Measurements from ENCODE around the gene CZIB.
"Not testable (repeated sequence)": the region's sequence is repeated elsewhere in the genome, so short reads cannot be mapped to it uniquely, and the experiment has no call there.

The CZIB gene

GRCh38 chr1:53186533-53186932, 33.9 kb downstream of the CZIB start:
- H3K27me3 ChIP-seq = no peaks in the 10 kb centered on the region
- no peak for TF ChIP-seq CTCF (IDR thresholded peaks at IDR 0.05)
- H3K4me1 ChIP-seq = peaks cover 0 to 8% (median 4%) of the 10 kb centered on the region in 4 donors
- no peaks in the 10 kb centered on the region for H3K9me3 ChIP-seq
- no peak overlapping the region for H3K4me3 ChIP-seq
- intact Hi-C loops (cut with DNase I; ENCODE audit: low total_unique reads) = loop anchor here (10.0 kb wide), 1 partner anchor 462 kb away; the partner anchor contains the start of gene ZYG11B
- DNase-seq = no peak
- no peak overlapping the region for H3K27ac ChIP-seq
- no peaks in the 10 kb centered on the region for H3K36me3 ChIP-seq

- peak in 1 of 2 experiments; percentile 3 for TF ChIP-seq CTCF (IDR thresholded peaks at IDR 0.05)
- not testable (repeated sequence) for H3K36me3 ChIP-seq, H3K27ac ChIP-seq, H3K27me3 ChIP-seq, H3K9me3 ChIP-seq, H3K4me3 ChIP-seq, DNase-seq, H3K4me1 ChIP-seq
- intact Hi-C loops (cut with DNase I; ENCODE audit: low total_unique reads) = loop anchor here (10.0 kb wide), 1 partner anchor 461 kb away; the partner anchor contains the start of gene ZYG11B
These were observed 34.5 kb downstream of the CZIB start for GRCh38 chr1:53185955-53186297.

DNA sequence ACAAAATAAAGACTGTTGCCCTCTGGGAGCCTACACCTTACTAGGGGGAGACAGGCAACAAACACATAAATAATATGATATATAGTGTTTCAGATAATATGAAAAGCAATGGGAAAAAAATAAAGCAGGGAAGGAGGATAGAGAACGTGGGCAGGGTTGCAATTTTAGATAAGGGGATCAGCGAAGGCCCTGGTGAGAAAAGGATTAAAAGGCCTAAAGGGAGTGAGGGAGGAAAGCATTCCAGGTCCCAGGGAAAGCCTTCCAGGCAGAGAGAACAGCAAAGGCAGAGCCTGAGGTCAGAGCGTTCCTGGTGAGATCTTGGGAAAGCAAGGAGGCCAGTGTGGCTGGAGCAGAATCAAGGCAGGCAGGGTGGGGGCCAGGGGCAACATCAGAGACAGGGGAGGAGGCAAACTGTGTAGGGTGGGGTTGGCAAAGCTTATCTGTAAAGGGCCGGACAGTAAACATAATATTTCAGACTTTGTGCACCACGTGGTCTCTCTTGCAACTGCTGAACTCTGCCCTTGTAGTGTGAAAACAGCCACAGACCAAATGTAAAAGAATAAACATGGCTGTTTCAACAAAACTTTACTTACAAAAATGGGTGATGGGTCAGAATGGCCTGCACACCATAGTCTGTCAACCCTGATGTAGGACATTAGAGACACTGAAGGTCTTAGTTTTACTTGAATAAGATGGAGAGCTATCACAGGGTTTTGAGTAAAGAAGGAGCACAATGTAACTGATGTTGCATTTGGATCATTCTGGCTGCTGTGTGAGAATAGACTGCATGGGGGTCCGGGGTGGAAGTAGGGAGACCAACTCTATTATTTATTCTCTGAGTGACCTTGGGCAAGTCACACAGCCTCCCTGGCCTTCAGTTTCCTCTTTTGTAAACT, 37.1 kb downstream of the CZIB start:
- no peak for TF ChIP-seq CTCF (IDR thresholded peaks at IDR 0.05)
- no peaks in the 10 kb centered on the region for H3K36me3 ChIP-seq
- H3K9me3 ChIP-seq = no peaks in the 10 kb centered on the region
- no peak overlapping the region for H3K27ac ChIP-seq
- H3K27me3 ChIP-seq = no peaks in the 10 kb centered on the region
- peaks cover 0 to 8% (median 4%) of the 10 kb centered on the region in 4 donors for H3K4me1 ChIP-seq
- H3K4me3 ChIP-seq = no peak overlapping the region
- peak in 1 of 2 donors; percentile 39 for DNase-seq
- intact Hi-C loops (cut with DNase I; ENCODE audit: low total_unique reads) = loop anchor here (10.0 kb wide), 1 partner anchor 459 kb away; the partner anchor contains the start of gene ZYG11B

GRCh38 chr1:53182716-53183094, 37.7 kb downstream of the CZIB start:
- peaks cover 0 to 8% (median 4%) of the 10 kb centered on the region in 4 donors for H3K4me1 ChIP-seq
- no peak overlapping the region for H3K27ac ChIP-seq
- no peaks in the 10 kb centered on the region for H3K9me3 ChIP-seq
- no peak overlapping the region for H3K4me3 ChIP-seq
- intact Hi-C loops (cut with DNase I; ENCODE audit: low total_unique reads) = loop anchor here (10.0 kb wide), 1 partner anchor 458 kb away; the partner anchor contains the start of gene ZYG11B
- DNase-seq = no peak
- no peak for TF ChIP-seq CTCF (IDR thresholded peaks at IDR 0.05)
- no peaks in the 10 kb centered on the region for H3K36me3 ChIP-seq
- H3K27me3 ChIP-seq = no peaks in the 10 kb centered on the region

DNA sequence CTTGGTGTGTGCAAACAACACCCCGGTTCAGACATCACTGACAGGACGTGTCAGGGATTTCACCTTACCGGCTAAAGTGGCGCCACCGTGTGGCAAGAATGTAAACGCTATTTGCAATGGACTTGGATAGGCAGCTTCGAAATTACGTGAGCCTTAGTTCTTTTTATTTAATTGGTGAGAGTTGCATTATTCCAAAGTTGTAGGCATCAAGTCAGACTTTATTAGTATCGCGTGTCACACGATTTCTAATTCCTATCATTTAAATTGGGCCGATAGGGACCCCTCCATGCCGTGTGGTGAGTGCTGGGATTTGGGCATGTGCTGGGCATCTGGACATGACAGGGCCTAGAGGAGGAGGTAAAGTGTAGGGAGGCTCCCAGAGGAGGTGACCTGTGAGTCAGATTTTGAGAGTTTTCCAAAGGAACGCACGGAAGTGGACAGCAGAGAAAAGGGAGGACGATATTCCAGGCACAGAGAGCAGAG, 38.3 kb downstream of the CZIB start:
- Histone ChIP-seq H3K9me3 (no peaks in the 10 kb centered on the region), H3K36me3 (no peaks in the 10 kb centered on the region), H3K27ac (no peak overlapping the region), H3K4me1 (peaks cover 0 to 12% (median 4%) of the 10 kb centered on the region in 4 donors), H3K27me3 (no peaks in the 10 kb centered on the region), H3K4me3 (no peak overlapping the region)
- intact Hi-C loops (cut with DNase I; ENCODE audit: low total_unique reads) = loop anchor here (10.0 kb wide), 1 partner anchor 457 kb away; the partner anchor contains the start of gene ZYG11B
- peak; percentile 85 to 87 for DNase-seq
- peak; percentile 79 to 85 for TF ChIP-seq CTCF (IDR thresholded peaks at IDR 0.05)
